Endothelial cell of umbilical vein (primary cell): Measurements from ENCODE around the gene POLR3GL. TPM values are rescaled to one million over a fixed set of nuclear protein-coding genes. Genes with fewer than 3 reads are reported as not detected.

ENCODE experiments used
- BruUV-seq: library from RNA; stranded (reverse); fragments of 400-500 nt; replicated peaks from 2 replicates; lab custom pipeline; 2021; lab: Mats Ljungman, UMichigan
- CTCF ChIA-PET: fragments of 300-600, 350-600 bp; sonication (Branson Sonifier 250); formaldehyde crosslinking; loops from one replicate; lab custom pipeline; 2021; ENCODE audit warnings: antibody characterized with exemption, inconsistent platforms; lab: Charles Lee
- POLR2A ChIA-PET: fragments of 300-600, 350-600 bp; sonication (Branson Sonifier 250); formaldehyde crosslinking; loops from one replicate; lab custom pipeline; 2021; ENCODE audit warnings: antibody characterized with exemption, inconsistent platforms; lab: Charles Lee
- DNase-seq: peaks from one replicate; pipeline ENCODE4 v3.0.0-alpha.2; 2011; ENCODE audit warnings: low read depth, low spot score
- FAIRE-seq: peaks from 2 replicates; lab custom pipeline; 2011; peaks lifted over from hg19 to GRCh38; lab: Jason Lieb, UNC
- H2AFZ ChIP-seq: 2 replicates; pipeline ENCODE4 v1.6.0; 2012; ENCODE audit warnings: low read depth, low read length, control low read depth, inconsistent platforms
- H3K27ac ChIP-seq: 2 replicates; pipeline ENCODE4 v1.5.1; 2011; ENCODE audit warnings: low read depth, mild to moderate bottlenecking, control low read depth, low read length, moderate library complexity; ENCODE audit not compliant: insufficient read depth
- H3K27me3 ChIP-seq, 2 experiments: 2 replicates each; pipeline versions ENCODE4 v1.6.0 to v1.6.1; 2011; ENCODE audit warnings: low read length in 2 of 2, mixed read lengths in 1 of 2; ENCODE audit not compliant: control insufficient read depth in 2 of 2, insufficient read depth in 2 of 2
- H3K36me3 ChIP-seq, 2 experiments: 2 replicates in 1 of 2; 3 replicates in 1 of 2; pipeline ENCODE4 v1.5.1; 2011; ENCODE audit warnings: low read length in 2 of 2, mild to moderate bottlenecking in 1 of 2, moderate library complexity in 1 of 2; ENCODE audit not compliant: control insufficient read depth in 2 of 2, insufficient read depth in 2 of 2; ENCODE audit errors: extremely low read depth in 1 of 2
- H3K4me1 ChIP-seq: 3 replicates; pipeline ENCODE4 v1.5.1; 2011; ENCODE audit warnings: mild to moderate bottlenecking, low read length; ENCODE audit not compliant: control insufficient read depth, insufficient read depth; ENCODE audit errors: extremely low read depth
- H3K4me2 ChIP-seq: 2 replicates; pipeline ENCODE4 v1.6.1; 2011; ENCODE audit warnings: low read length, control low read depth, mixed read lengths; ENCODE audit not compliant: insufficient read depth
- H3K4me3 ChIP-seq, 3 experiments: fragments of 200-600 bp in 1 of 3; sonication (generic), shearing (Covaris generic) in 1 of 3; replicated peaks in 1 of 3; 2 replicates each; pipeline ENCODE4 v1.5.1; 2011 to 2016; ENCODE audit warnings: control low read depth in 3 of 3, low read length in 3 of 3, mild to moderate bottlenecking in 2 of 3, inconsistent platforms in 1 of 3, low read depth in 1 of 3, moderate library complexity in 1 of 3; ENCODE audit not compliant: insufficient read depth in 1 of 3
- H3K79me2 ChIP-seq: 2 replicates; pipeline ENCODE4 v1.6.0; 2012; ENCODE audit warnings: low read length, inconsistent platforms; ENCODE audit not compliant: control insufficient read depth, insufficient read depth
- H3K9ac ChIP-seq: replicated peaks from 2 replicates; pipeline ENCODE3; 2011; ENCODE audit warnings: low read length, control low read depth; ENCODE audit not compliant: insufficient read depth; ENCODE audit errors: extremely low read depth
- H3K9me1 ChIP-seq: replicated peaks from 3 replicates; pipeline ENCODE4 v1.6.0; 2011; ENCODE audit warnings: mild to moderate bottlenecking, low read length; ENCODE audit not compliant: control insufficient read depth, insufficient read depth; ENCODE audit errors: extremely low read depth
- H3K9me3 ChIP-seq: replicated peaks from 2 replicates; pipeline ENCODE4 v1.5.1; 2012; ENCODE audit warnings: low read length, inconsistent platforms; ENCODE audit not compliant: control insufficient read depth, insufficient read depth
- H4K20me1 ChIP-seq: replicated peaks from 2 replicates; pipeline ENCODE3; 2011; ENCODE audit warnings: mild to moderate bottlenecking, low read length; ENCODE audit not compliant: control insufficient read depth, insufficient read depth; ENCODE audit errors: extremely low read depth
- EZH2 ChIP-seq: IDR thresholded peaks from 2 replicates; pipeline ENCODE4 v1.6.1; 2012; ENCODE audit warnings: borderline replicate concordance, low read depth, mild to moderate bottlenecking, moderate library complexity, low read length, inconsistent platforms; ENCODE audit not compliant: severe bottlenecking
- FOS ChIP-seq: IDR thresholded peaks from 2 replicates; pipeline ENCODE4 v1.6.1; 2011; ENCODE audit warnings: mild to moderate bottlenecking, low read length, moderate library complexity, borderline replicate concordance; ENCODE audit not compliant: insufficient read depth
- GATA2 ChIP-seq: IDR thresholded peaks from 2 replicates; pipeline ENCODE4 v1.7.0; 2011; ENCODE audit warnings: low read depth, mild to moderate bottlenecking, moderate library complexity, mixed read lengths, low read length; ENCODE audit not compliant: insufficient read length, insufficient read depth
- JUN ChIP-seq: IDR thresholded peaks from 2 replicates; pipeline ENCODE4 v1.6.1; 2011; ENCODE audit warnings: borderline replicate concordance, low read depth; ENCODE audit not compliant: insufficient read length, insufficient read depth
- MAX ChIP-seq: IDR thresholded peaks from 2 replicates; pipeline ENCODE4 v1.6.1; 2011; ENCODE audit not compliant: insufficient read depth, insufficient read length
- MYC ChIP-seq: IDR thresholded peaks from one replicate; pipeline ENCODE4 v1.6.1; 2011; ENCODE audit warnings: mild to moderate bottlenecking, low read depth, low read length
- POLR2A ChIP-seq: IDR thresholded peaks from 2 replicates; pipeline ENCODE4 v1.6.1; 2012; ENCODE audit warnings: low read depth, mild to moderate bottlenecking, control low read depth, low read length
- POLR2AphosphoS5 ChIP-seq: IDR thresholded peaks from 2 replicates; pipeline ENCODE4 v1.6.1; 2012; ENCODE audit warnings: low read depth, mild to moderate bottlenecking, control low read depth, low read length, moderate library complexity; ENCODE audit not compliant: insufficient read depth
- dilution Hi-C: fragments of 300-500 bp; cut with MboI; formaldehyde crosslinking; loops from one replicate; pipeline ENCODE4 v1.15.0; 2019; ENCODE audit warnings: low sequenced_read_pairs; ENCODE audit not compliant: extremely low pct_ligation_motif_present
- intact Hi-C: fragments of 100-400 bp; cut with micrococcal nuclease; formaldehyde crosslinking; loops from one replicate; pipeline ENCODE4 v1.10.0; 2022
- polyA plus RNA-seq, 4 experiments: library from polyadenylated mRNA; depleted of rRNA in 3 of 4; stranded (reverse) in 3 of 4; unstranded in 1 of 4; fragments of >200 nt; gene quantifications; 2 replicates each; pipeline versions ENCODE4 v1.2.1 to v1.2.3, GENCODE V29; 2011 to 2012; ENCODE audit warnings: missing spikeins in 1 of 4
- total RNA-seq: library from RNA; stranded (reverse); gene quantifications from 2 replicates; pipeline ENCODE4 v1.2.3, GENCODE V29; 2021
- TF ChIP-seq, protein P1 (sequence below), 2 donors: IDR thresholded peaks; 1 replicate in 1 of 2; 2 replicates in 1 of 2; pipeline ENCODE4 v1.5.1; 2011; ENCODE audit warnings: low read length in 2 of 2, mild to moderate bottlenecking in 2 of 2, moderate library complexity in 2 of 2, control low read depth in 1 of 2, inconsistent platforms in 1 of 2, low read depth in 1 of 2; ENCODE audit not compliant: insufficient read depth in 1 of 2; ENCODE audit errors: extremely low read depth in 1 of 2

The POLR3GL gene
- total and polyA plus RNA-seq, 2 donors (not counting 3 experiments of a cell fraction or from before 2014, with no cell fraction given) = 12.4 to 15.3 TPM

DNA sequence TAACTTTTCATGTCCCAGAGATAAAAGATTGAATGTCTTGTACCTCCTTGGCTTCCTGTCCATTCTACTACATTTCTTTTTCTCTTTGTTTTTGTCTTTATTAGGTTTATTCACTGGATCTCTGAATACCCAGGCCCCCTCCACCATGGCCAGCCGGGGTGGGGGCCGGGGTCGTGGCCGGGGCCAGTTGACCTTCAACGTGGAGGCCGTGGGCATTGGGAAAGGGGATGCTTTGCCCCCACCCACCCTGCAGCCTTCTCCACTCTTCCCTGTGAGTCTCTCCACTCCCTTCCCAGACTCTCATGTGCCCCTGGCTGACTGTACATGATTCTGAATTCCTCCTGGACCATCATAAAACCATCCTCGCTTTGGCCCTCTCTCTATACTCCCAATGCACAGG lies 10.2 kb downstream of the POLR3GL start:
- Histone ChIP-seq H3K36me3 (no peaks in the 10 kb centered on the region), H3K4me2 (no peak overlapping the region), H3K27ac (no peak overlapping the region), H3K9ac (no peak overlapping the region), H3K79me2 (no peaks in the 10 kb centered on the region), H4K20me1 (no peaks in the 10 kb centered on the region), H2AFZ (no peak overlapping the region), H3K4me1 (peaks cover 21% of the 10 kb centered on the region), H3K9me3 (no peaks in the 10 kb centered on the region), H3K9me1 (no peaks in the 10 kb centered on the region), H3K27me3 (no peaks in the 10 kb centered on the region), H3K4me3 (no peak overlapping the region)
- no peak for FAIRE-seq
- no peak for DNase-seq
- ChIA-PET CTCF (interaction anchor here (20.0 kb wide), 1 partner anchor 32 kb away, joined by 496 read pairs; no protein-coding TSS in a partner anchor), POLR2A (no interaction called here)
- dilution Hi-C loops = no loop called here
- TF ChIP-seq, protein P1, sequence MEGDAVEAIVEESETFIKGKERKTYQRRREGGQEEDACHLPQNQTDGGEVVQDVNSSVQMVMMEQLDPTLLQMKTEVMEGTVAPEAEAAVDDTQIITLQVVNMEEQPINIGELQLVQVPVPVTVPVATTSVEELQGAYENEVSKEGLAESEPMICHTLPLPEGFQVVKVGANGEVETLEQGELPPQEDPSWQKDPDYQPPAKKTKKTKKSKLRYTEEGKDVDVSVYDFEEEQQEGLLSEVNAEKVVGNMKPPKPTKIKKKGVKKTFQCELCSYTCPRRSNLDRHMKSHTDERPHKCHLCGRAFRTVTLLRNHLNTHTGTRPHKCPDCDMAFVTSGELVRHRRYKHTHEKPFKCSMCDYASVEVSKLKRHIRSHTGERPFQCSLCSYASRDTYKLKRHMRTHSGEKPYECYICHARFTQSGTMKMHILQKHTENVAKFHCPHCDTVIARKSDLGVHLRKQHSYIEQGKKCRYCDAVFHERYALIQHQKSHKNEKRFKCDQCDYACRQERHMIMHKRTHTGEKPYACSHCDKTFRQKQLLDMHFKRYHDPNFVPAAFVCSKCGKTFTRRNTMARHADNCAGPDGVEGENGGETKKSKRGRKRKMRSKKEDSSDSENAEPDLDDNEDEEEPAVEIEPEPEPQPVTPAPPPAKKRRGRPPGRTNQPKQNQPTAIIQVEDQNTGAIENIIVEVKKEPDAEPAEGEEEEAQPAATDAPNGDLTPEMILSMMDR (IDR thresholded peaks at IDR 0.05; ENCODE audit: extremely low read depth in 1 of 2, insufficient read depth in 1 of 2, low read depth in 1 of 2, low read length in 2 of 2) = no peak
- TF ChIP-seq GATA2 = no peak
- TF ChIP-seq EZH2 = no peak
- TF ChIP-seq POLR2A = no peak
- no peak for TF ChIP-seq MAX
- no peak for TF ChIP-seq MYC
- no peak for TF ChIP-seq JUN
- no peak for TF ChIP-seq FOS
- TF ChIP-seq POLR2AphosphoS5 = no peak
- intact Hi-C loops = no loop called here
- no TSS peak for BruUV-seq
